ENCODE results near the gene MCFD2.

GRCh38 chr2:46898024-46898423 is 17.6 kb downstream of the MCFD2 start:
- TF ChIP-seq TAF1 (IDR thresholded peaks at IDR 0.05; ENCODE audit: low read depth) (no peak), CREB1 (IDR thresholded peaks at IDR 0.05; ENCODE audit: low read depth) (no peak), YY1 (IDR thresholded peaks at IDR 0.05; ENCODE audit: low read depth) (no peak), TCF12 (IDR thresholded peaks at IDR 0.05; ENCODE audit: low read depth) (no peak), NFIC (IDR thresholded peaks at IDR 0.05) (no peak)

All from Ishikawa (cell line).